ENCODE measurements around the gene PRDM16.
A peak's percentile ranks its signal among the peaks of the same experiment; 100 is the strongest.

DNA sequence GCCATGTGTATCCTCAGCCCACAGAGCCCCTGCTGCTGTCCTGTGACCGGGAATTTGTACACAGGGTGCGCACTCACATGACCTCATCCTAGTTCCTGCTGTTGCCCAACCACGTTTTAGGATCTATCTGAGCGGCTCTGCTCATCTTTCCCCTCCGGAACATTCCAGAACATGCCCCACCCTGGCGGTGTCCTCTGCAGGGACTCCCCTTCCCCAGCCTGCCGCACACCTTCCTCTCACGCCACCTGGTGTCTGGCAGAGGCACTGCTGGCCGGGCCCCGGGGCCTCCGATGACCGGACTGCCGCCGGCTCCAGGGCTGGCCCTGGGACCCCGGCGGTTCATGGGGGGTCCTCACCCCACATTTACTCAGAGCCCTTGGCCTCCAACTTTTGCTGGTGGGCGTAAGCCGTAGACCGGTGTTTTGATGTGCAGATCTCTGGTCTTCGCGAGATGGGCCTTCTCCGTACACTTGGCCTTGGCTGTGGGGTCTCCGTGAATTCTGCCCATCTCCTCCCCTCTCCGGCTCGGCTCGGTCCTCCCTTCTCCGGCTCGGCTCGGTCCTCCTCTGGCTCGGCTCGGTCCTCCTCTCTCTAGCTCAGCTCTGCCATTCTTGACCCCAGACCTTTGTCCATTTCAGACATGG is 414.9 kb downstream of the PRDM16 start:
- TF ChIP-seq SMC3 (IDR thresholded peaks at IDR 0.05; ENCODE audit: low read length) (peak; percentile 58), HOXA3 (CRISPR knock-in tag; IDR thresholded peaks at IDR 0.05) (peak; percentile 45), HOXA7 (CRISPR knock-in tag; IDR thresholded peaks at IDR 0.05) (no peak), STAG1 (CRISPR knock-in tag; IDR thresholded peaks at IDR 0.05) (peak; percentile 84)
